DOHH2 (cell line): ENCODE data around the gene ZFHX3.

ENCODE experiments used
- H3F3A ChIP-seq: fragments of 200-600 bp; sonication (generic), shearing (Covaris generic); 2 replicates; pipeline ENCODE4 v1.6.0; 2016; ENCODE audit warnings: antibody characterized with exemption, mild to moderate bottlenecking; ENCODE audit not compliant: control insufficient read depth, insufficient read depth
- H3K27ac ChIP-seq: fragments of 200-600 bp; sonication (generic); 2 replicates; pipeline ENCODE4 v1.5.1; 2014; ENCODE audit warnings: low read depth, mild to moderate bottlenecking, low read length, moderate library complexity
- H3K27me3 ChIP-seq: fragments of 200-600 bp; sonication (generic); 2 replicates; pipeline ENCODE4 v1.6.1; 2014; ENCODE audit warnings: mild to moderate bottlenecking, low read length, mixed read lengths; ENCODE audit not compliant: control insufficient read depth
- H3K36me3 ChIP-seq: fragments of 200-600 bp; sonication (generic); 2 replicates; pipeline ENCODE4 v1.6.1; 2014; ENCODE audit warnings: mild to moderate bottlenecking, low read length, moderate library complexity, mixed read lengths; ENCODE audit not compliant: control insufficient read depth
- H3K4me1 ChIP-seq: fragments of 200-600 bp; sonication (generic); 2 replicates; pipeline ENCODE4 v1.6.1; 2014; ENCODE audit warnings: mild to moderate bottlenecking, low read length, mixed read lengths; ENCODE audit not compliant: control insufficient read depth
- H3K4me2 ChIP-seq: fragments of 200-600 bp; sonication (generic); 2 replicates; pipeline ENCODE4 v1.6.0; 2014; ENCODE audit warnings: mild to moderate bottlenecking, low read length, moderate library complexity
- H3K4me3 ChIP-seq: fragments of 200-600 bp; sonication (generic); 2 replicates; pipeline ENCODE4 v1.5.1; 2014; ENCODE audit warnings: mild to moderate bottlenecking, low read length, mixed read lengths
- H3K79me2 ChIP-seq: fragments of 200-600 bp; sonication (generic); 2 replicates; pipeline ENCODE4 v1.6.1; 2014; ENCODE audit warnings: mild to moderate bottlenecking, low read length, mixed read lengths; ENCODE audit not compliant: control insufficient read depth
- H3K9me2 ChIP-seq: fragments of 200-600 bp; sonication (generic); replicated peaks from 2 replicates; pipeline ENCODE4 v1.6.1; 2014; ENCODE audit warnings: mild to moderate bottlenecking, low read length, mixed read lengths; ENCODE audit not compliant: control insufficient read depth
- H3K9me3 ChIP-seq: fragments of 200-600 bp; sonication (generic); 2 replicates; pipeline ENCODE4 v1.6.1; 2014; ENCODE audit warnings: antibody characterized with exemption, low read length, mixed read lengths; ENCODE audit not compliant: control insufficient read depth, insufficient read depth
- H4K20me1 ChIP-seq: fragments of 200-600 bp; sonication (generic); 2 replicates; pipeline ENCODE4 v1.6.0; 2014; ENCODE audit warnings: low read depth, mild to moderate bottlenecking, antibody characterized with exemption, low read length, moderate library complexity; ENCODE audit not compliant: control insufficient read depth, insufficient read depth
- EZH2phosphoT487 ChIP-seq: fragments of 200-600 bp; sonication (generic); IDR thresholded peaks from 2 replicates; pipeline ENCODE4 v1.6.1; 2017; ENCODE audit warnings: borderline replicate concordance, mild to moderate bottlenecking, antibody characterized with exemption, low read length, moderate library complexity, mixed read lengths
- TF ChIP-seq, protein P1 (sequence below): fragments of 200-600 bp; sonication (generic); IDR thresholded peaks from one replicate; pipeline ENCODE4 v1.5.1; 2014; ENCODE audit warnings: antibody characterized with exemption, mild to moderate bottlenecking, low read depth, low read length; ENCODE audit not compliant: poor library complexity, severe bottlenecking

The ZFHX3 gene

DNA sequence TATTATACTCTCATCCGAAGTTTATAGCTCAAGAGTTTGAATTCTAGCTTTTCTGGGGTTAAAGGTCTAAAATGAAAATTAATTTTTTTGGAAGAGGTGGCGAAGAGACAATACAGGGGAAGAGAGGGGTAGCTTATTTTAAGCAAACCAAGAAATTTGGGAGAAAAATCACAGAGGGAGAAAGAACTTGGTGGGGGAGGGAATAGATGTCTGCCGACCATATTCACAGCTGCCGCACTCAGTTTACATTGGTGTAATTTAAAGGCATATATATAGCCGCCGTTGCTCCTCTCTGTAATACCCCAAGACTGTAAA is 6.5 kb upstream of the ZFHX3 start:
- H3K4me1 ChIP-seq: peaks cover 57% of the 10 kb centered on the region
- peak overlapping the region; percentile 48 for H3K4me2 ChIP-seq
- no peaks in the 10 kb centered on the region for H3K9me3 ChIP-seq
- TF ChIP-seq EZH2phosphoT487: no peak
- TF ChIP-seq, protein P1, sequence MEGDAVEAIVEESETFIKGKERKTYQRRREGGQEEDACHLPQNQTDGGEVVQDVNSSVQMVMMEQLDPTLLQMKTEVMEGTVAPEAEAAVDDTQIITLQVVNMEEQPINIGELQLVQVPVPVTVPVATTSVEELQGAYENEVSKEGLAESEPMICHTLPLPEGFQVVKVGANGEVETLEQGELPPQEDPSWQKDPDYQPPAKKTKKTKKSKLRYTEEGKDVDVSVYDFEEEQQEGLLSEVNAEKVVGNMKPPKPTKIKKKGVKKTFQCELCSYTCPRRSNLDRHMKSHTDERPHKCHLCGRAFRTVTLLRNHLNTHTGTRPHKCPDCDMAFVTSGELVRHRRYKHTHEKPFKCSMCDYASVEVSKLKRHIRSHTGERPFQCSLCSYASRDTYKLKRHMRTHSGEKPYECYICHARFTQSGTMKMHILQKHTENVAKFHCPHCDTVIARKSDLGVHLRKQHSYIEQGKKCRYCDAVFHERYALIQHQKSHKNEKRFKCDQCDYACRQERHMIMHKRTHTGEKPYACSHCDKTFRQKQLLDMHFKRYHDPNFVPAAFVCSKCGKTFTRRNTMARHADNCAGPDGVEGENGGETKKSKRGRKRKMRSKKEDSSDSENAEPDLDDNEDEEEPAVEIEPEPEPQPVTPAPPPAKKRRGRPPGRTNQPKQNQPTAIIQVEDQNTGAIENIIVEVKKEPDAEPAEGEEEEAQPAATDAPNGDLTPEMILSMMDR: no peak
- H3K4me3 ChIP-seq: no peak overlapping the region
- H4K20me1 ChIP-seq: peaks cover 14% of the 10 kb centered on the region
- H3K36me3 ChIP-seq: no peaks in the 10 kb centered on the region
- peaks cover 9% of the 10 kb centered on the region for H3F3A ChIP-seq
- H3K9me2 ChIP-seq: no peaks in the 10 kb centered on the region
- no peak overlapping the region for H3K27ac ChIP-seq
- peaks cover under 1% of the 10 kb centered on the region for H3K27me3 ChIP-seq
- peaks cover 80% of the 10 kb centered on the region for H3K79me2 ChIP-seq

DNA sequence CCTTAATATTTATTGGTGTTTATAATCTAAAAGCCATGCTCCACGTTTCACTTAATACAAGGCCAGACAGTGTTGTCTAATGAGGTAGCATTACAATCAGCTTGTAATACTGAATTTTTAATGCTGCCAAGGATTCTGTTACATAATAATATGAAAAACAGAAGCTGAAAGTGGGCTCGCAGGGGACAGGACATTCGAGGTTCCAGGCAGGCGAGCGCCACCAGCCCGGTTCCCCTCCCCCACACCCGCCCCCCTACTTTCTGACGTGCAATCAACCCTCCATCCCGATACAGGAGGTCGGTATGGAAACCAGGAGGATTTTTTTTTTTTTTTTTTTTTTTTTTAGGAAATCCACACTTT is 6.2 kb upstream of the ZFHX3 start:
- H3K4me3 ChIP-seq: no peak overlapping the region
- peaks cover 80% of the 10 kb centered on the region for H3K79me2 ChIP-seq
- peaks cover 56% of the 10 kb centered on the region for H3K4me1 ChIP-seq
- no peaks in the 10 kb centered on the region for H3K36me3 ChIP-seq
- no peaks in the 10 kb centered on the region for H3K9me3 ChIP-seq
- no peak overlapping the region for H3K27ac ChIP-seq
- H3F3A ChIP-seq: peaks cover 9% of the 10 kb centered on the region
- no peaks in the 10 kb centered on the region for H3K9me2 ChIP-seq
- peaks cover 17% of the 10 kb centered on the region for H4K20me1 ChIP-seq
- H3K4me2 ChIP-seq: peak overlapping the region; percentile 48
- no peak for TF ChIP-seq EZH2phosphoT487
- TF ChIP-seq, protein P1: no peak
- peaks cover under 1% of the 10 kb centered on the region; the same call in 1 of the 2 replicates for H3K27me3 ChIP-seq

DNA sequence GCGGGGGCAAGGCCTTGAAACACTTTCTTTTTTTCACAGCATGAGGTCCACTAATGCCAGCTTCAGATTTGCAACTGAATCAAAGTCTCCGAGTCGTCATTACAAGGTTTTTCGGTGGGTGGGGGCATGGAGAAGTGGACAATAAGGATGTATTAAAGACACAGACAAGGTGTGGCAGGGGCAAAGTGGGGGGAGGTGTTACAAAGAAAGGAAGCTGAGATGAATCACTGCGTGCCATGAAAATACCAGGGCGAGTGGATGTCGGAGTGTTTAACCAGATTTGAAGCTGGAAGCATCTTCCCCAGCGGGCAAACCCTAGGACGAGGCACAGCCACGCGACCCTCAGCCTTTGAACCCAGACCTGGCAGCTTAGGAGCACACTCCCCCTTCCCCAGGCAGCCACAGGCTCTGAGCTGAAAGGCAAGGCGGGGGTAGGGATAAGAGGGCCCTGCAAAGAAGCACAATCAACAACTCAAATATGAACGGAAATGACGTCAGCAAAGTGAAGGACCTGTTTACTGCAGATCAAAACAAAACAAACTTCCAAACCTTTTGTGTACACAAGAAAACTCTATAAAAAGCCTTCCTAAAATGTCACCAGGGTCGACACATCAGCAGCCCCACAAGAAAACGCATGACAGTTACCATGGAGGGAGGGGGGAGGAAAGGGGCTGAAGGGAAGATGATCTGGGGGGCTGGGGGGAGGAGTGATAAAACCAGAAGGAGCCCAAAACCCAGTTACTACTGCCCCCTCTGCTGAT is 5.6 kb upstream of the ZFHX3 start:
- H3K27ac ChIP-seq: no peak overlapping the region
- H3K9me2 ChIP-seq: no peaks in the 10 kb centered on the region
- no peak overlapping the region for H3K4me3 ChIP-seq
- H3K9me3 ChIP-seq: no peaks in the 10 kb centered on the region
- peak overlapping the region; percentile 48 for H3K4me2 ChIP-seq
- H3K79me2 ChIP-seq: peaks cover 86% of the 10 kb centered on the region
- H3K27me3 ChIP-seq: peaks cover 6% of the 10 kb centered on the region; the same call in 1 of the 2 replicates
- TF ChIP-seq EZH2phosphoT487: no peak
- TF ChIP-seq, protein P1: no peak
- peaks cover 61% of the 10 kb centered on the region for H3K4me1 ChIP-seq
- peaks cover 12% of the 10 kb centered on the region for H3F3A ChIP-seq
- H3K36me3 ChIP-seq: no peaks in the 10 kb centered on the region
- H4K20me1 ChIP-seq: peaks cover 21% of the 10 kb centered on the region
